Activated T-cell treated with anti-CD3 and anti-CD28 coated beads for 1 hour (primary cell): ENCODE measurements around the gene RPRD1B.

Experiments
- DNase-seq: peaks from one replicate; pipeline ENCODE4 v3.0.0-alpha.2; 2020; ENCODE audit warnings: low read depth

The RPRD1B gene

GRCh38 chr20:38123021-38123587 is 89.6 kb downstream of the RPRD1B start:
- DNase-seq = no peak

GRCh38 chr20:38125157-38126056 is 91.9 kb downstream of the RPRD1B start:
- no peak for DNase-seq

GRCh38 chr20:38126146-38126921 is 92.8 kb downstream of the RPRD1B start:
- no peak for DNase-seq

GRCh38 chr20:38126932-38127621 is 93.5 kb downstream of the RPRD1B start:
- DNase-seq = no peak

DNA sequence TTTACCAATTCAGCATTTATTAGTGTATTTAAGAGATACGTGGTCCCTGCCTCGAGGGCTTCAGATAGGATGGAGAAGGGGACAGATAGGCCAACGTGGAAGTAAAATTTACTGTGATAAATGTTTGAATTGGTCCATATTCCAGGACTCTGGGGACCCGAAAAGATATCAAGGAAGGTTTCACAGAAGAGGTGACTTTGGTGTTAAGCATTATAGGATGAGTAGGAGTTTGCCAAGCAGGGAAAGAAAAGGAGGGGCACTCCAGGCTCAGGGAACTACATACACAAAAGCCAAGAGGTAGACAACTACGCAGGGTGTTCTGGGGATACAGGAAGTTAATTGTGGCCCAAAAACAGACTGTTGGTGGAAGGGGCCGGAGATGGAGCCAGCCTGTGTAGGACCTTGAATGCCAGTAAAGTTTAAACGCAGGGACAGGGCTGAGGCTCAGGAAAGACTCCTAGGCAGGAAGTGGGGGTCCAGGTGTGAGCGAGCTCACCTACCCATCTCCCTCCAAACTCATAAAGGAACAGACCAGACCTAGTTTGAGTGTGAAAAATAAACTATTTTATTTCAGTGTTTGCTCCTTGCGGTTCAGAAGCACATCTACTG is 94.5 kb downstream of the RPRD1B start:
- DNase-seq = no peak

GRCh38 chr20:38128691-38129090 is 95.1 kb downstream of the RPRD1B start:
- DNase-seq = no peak

- no peak for DNase-seq
Measured at GRCh38 chr20:38129248-38129865, 95.8 kb downstream of the RPRD1B start.

DNA sequence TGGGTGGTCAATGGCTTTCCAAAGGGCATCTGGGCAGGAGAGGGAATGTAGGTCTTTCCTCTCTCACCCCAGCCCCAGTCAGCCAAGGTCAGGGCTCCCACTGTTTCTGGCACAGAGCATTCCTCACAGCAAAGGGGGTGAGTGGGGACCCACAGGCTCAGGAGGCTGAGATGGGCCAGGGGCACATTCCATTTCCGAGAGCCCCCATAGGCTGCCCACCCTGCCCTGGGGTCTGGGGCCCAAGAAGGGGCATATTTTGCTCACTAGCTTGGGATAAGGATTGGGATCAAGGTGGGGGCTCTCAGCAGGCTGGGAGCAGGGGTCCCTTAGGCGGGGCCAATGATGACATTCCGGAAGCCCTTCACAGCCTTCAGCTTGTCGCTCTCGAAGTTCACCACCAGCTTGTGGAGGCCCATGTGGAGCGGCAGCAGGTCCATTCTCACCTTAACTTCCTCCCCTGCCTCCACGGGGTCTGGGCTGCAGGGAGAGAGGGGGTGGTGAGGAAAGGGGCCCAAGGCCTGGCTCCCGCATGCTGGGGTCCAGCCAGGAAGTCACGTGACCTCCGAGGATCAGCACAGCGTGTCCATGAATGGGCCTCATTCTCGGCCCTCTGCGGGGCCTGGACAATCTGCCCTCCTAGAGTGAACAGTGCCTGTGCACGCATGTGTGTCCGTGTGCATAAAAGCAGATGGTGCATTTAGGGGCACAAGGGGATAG is 96.5 kb downstream of the RPRD1B start:
- DNase-seq = no peak

DNA sequence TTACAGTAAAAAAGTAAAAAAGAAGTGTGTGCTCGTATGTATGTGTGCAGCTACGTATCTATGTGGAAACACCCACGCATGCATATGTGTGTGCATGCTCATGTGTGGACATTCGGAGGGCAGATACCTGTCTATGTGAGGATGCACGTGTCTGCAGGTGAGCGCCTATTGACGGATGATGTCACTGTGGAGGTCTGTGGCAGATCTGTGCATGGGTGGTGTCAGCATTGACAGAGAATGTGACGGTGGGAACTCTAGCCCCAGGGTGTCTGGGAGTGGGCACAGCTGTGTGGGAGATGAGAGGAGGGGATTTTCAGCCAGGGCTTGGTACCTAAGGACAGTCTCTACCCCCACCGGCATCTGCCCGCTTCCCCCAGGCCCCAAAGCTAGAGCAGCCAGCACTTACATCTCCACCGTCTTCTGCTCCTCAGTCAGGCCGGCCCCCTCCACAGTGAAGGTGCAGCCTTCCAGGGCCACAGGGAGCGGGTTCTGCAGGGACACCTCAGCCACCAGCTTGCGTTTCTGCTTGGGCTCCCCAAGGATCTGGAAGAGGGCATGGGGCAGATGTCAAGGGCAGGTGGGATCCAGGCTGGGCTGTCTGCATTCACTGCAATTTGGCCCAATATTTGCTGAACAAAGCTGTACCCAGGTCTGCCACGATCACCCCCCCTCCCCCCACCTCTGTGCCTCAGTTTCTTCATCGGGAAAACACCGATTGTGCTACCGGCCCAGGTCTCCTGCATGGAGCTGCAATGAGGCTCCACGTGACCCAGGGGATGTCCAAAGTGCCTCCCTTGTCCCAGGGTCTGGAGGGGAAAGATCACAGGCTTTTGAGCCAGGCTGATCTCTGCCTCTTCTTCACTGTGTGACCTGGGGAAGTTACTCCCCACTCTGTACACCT is 97.4 kb downstream of the RPRD1B start:
- no peak for DNase-seq

GRCh38 chr20:38131588-38132121 is 98.1 kb downstream of the RPRD1B start:
- DNase-seq = no peak

DNA sequence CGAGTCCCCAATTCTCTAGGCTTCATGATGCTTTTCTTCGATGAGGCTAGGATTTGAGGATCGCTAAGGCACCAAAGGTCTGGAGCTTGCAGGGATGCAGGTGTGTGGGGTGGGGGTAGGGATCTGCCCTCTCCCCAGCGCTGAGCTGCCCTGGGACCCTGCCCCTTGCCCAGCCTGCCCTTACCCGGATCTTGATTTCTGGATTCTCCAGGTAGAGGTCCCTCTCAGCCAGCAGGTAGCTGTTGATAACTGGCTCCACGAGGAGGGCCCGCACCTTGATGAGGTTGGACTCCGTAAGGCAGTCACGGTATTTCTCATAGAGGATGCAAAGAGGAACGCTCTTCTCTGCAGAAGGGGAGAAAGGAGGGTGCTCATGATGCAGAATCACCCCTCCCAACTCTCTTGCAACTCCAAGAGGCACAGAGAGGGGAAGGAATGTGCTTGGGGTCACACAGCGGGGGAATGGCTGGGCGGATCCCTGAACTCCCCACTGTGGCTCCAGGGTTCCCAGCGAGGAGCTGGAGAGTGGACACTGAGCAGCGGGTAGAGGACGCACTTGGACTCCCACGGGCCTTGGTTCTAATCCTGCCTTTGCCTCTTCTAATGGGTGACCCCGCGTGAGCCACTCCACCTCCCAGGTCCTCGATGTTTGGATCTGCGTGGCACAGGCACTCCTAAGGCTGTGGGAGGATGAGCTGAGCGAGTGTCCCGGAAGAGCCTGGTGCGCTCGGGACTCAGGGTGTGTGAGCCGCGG is 98.8 kb downstream of the RPRD1B start:
- DNase-seq = no peak

DNA sequence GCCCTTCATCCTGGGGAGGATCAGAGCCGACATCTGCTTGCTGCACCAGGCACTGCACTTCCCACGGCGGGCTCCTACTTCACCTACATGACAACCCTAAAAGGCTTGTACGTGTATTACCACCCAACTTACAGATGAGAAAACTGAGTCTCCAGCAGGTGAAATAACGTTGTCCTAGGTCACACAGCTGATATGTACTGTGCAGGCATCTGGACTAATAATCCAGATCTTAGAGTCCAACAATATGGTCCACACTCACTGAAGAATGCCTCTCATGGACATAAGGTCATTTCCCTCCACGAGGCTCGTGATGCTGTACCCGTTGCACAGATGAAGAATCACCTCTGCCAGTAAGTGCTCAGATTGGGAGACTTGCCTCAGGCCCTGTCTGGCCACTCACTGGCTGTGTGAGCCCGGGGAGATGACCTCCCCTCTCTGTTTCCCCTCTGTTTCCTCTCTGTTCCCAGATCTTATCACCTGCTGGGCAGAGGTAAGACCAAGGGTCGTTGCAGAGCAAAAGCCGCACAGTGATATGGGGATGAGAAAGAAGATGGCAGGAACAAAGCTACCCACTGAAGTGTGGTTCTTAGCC is 99.5 kb downstream of the RPRD1B start:
- DNase-seq = no peak

- no peak for DNase-seq
Measured at GRCh38 chr20:38133680-38134426, 100.3 kb downstream of the RPRD1B start.

- DNase-seq = no peak
Measured at GRCh38 chr20:38134427-38135270, 101.1 kb downstream of the RPRD1B start.

DNA sequence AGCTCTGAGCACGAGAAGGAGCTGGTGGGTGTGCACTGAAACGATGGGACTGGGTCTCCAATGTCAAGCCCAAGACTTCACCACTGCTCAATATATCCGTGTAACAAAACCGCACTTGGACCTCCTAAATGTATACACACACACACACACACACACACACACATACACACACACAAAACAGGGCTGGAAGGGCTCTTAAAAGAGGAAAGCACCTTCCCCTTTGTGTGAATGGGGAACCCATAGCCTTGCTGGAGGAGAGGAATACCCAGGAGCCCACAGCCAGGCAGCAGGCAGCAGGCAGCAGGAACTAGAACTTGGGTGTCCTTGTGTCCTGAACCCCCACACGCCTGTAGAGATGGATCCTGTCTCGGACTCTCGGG is 101.7 kb downstream of the RPRD1B start:
- DNase-seq = no peak

DNA sequence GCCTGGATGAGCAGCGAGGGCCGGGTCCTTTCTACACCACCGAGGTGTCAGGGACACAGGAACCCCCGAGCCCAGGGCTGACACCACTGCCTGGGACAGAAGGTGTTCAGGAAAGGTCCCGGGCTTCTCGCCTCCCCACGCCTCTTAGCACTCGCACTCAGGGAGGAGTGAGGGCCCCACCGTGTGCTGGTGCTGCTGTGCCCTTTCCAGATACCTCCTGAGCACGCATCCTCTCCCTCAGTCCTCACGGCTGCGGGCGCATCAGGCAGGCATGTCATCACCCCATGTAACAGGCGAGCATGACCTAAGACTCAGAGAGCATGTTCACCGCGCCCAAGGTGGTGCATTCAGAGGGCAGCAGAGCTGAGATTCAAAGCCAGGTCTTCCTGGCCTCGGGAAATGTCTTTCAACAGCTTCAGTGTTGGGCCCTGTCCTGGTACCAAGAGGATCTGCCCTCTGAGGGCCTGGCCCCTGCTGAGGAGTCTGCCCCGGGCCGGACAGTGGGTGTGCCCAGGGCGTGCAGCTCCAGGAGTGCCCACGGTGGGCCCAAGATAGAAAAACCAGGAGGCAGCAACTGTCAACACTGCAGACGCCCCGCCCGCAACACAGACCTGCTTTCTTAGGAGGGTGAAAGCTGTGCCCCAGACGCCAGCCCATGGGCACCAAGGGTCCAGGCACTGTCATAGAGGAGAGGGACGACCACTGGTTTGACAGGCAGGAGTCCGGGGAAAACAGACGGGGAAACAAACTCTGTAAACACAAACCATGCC is 102.3 kb downstream of the RPRD1B start:
- DNase-seq = no peak
